Endodermal cell (in vitro differentiated cells): Measurements from ENCODE around the gene MAN2B1. TPM values are rescaled to one million over a fixed set of nuclear protein-coding genes. Genes with fewer than 3 reads are reported as not detected.

Experiments
- DNase-seq: peaks from one replicate; pipeline ENCODE4 v3.0.0-alpha.2; 2017
- H3K27ac ChIP-seq: 2 replicates; pipeline ENCODE4 v1.5.1; 2013; ENCODE audit warnings: mild to moderate bottlenecking, low read depth, low read length, moderate library complexity
- H3K27me3 ChIP-seq: 2 replicates; pipeline ENCODE4 v1.6.1; 2013; ENCODE audit warnings: mild to moderate bottlenecking, low read length, moderate library complexity; ENCODE audit not compliant: insufficient read depth, control insufficient read depth, poor library complexity, severe bottlenecking
- H3K36me3 ChIP-seq: 2 replicates; pipeline ENCODE4 v1.7.0; 2013; ENCODE audit warnings: mild to moderate bottlenecking, low read length, moderate library complexity; ENCODE audit not compliant: control insufficient read depth, insufficient read depth
- H3K4me1 ChIP-seq: one replicate; pipeline ENCODE4 v1.7.0; 2013; ENCODE audit warnings: low read length; ENCODE audit not compliant: control insufficient read depth, insufficient read depth
- H3K4me3 ChIP-seq: 2 replicates; pipeline ENCODE4 v1.5.1; 2013; ENCODE audit warnings: mild to moderate bottlenecking, low read length, moderate library complexity
- H3K9ac ChIP-seq: 2 replicates; pipeline ENCODE4 v1.6.1; 2013; ENCODE audit warnings: mild to moderate bottlenecking, low read length, moderate library complexity; ENCODE audit not compliant: poor library complexity, severe bottlenecking; ENCODE audit errors: extremely low read depth
- H3K9me3 ChIP-seq: 2 replicates; pipeline ENCODE4 v1.6.1; 2013; ENCODE audit warnings: mild to moderate bottlenecking, low read length, moderate library complexity; ENCODE audit not compliant: control insufficient read depth
- H3K27ac Mint-ChIP-seq: 2 replicates; pipeline ENCODE4 v1.8.0; 2020; ENCODE audit warnings: mixed read lengths
- H3K27me3 Mint-ChIP-seq: 2 replicates; pipeline ENCODE4 v1.8.0; 2021; ENCODE audit warnings: mild to moderate bottlenecking, mixed read lengths; ENCODE audit not compliant: insufficient read depth
- H3K36me3 Mint-ChIP-seq: 2 replicates; pipeline ENCODE4 v1.8.0; 2020; ENCODE audit warnings: low read depth, mixed read lengths
- H3K4me1 Mint-ChIP-seq: 2 replicates; pipeline ENCODE4 v1.8.0; 2020; ENCODE audit warnings: mixed read lengths
- H3K4me3 Mint-ChIP-seq: 2 replicates; pipeline ENCODE4 v1.8.0; 2020; ENCODE audit warnings: mild to moderate bottlenecking, moderate library complexity, mixed read lengths
- H3K9me3 Mint-ChIP-seq: 2 replicates; pipeline ENCODE4 v1.8.0; 2020; ENCODE audit warnings: mild to moderate bottlenecking, mixed read lengths
- WGBS, 2 experiments: methylation state at CpG; one replicate each; pipeline versions ENCODE4 v1.1.5 to v1.1.7; 2013; ENCODE audit warnings: missing lambda C conversion rate in 2 of 2, mixed read lengths in 1 of 2; ENCODE audit not compliant: insufficient coverage in 1 of 2, insufficient read length in 1 of 2; 5-methylcytosine and 5-hydroxymethylcytosine counted together
- total RNA-seq, 2 donors: library from RNA; stranded (reverse); fragmentation: NEBNext Ultra II Directional in 1 of 2; extraction: Animal tissue kit (Norgen Biotek cat#: 25700) in 1 of 2; gene quantifications; 2 replicates in 1 of 2; 3 replicates in 1 of 2; pipeline ENCODE4 v1.2.1, GENCODE V29; 2021
- TF ChIP-seq, protein P1 (sequence below): fragments of 200-600 bp; sonication (generic); conservative IDR thresholded peaks from 2 replicates; pipeline ENCODE4 v1.5.0; 2021; ENCODE audit warnings: antibody characterized with exemption, mild to moderate bottlenecking

MAN2B1 gene
- total RNA-seq, 2 donors from 2014 or later, result 101 to 113 TPM

GRCh38 chr19:12607631-12608030 lies 58.9 kb downstream of the MAN2B1 start:
- Histone ChIP-seq H3K4me3 (no peak overlapping the region), H3K36me3 (peaks cover 39% of the 10 kb centered on the region), H3K4me1 (no peaks in the 10 kb centered on the region), H3K9ac (no peak overlapping the region), H3K27ac (no peak overlapping the region), H3K27me3 (no peaks in the 10 kb centered on the region), H3K9me3 (no peaks in the 10 kb centered on the region)
- no peaks in the 10 kb centered on the region for H3K27me3 Mint-ChIP-seq
- H3K9me3 Mint-ChIP-seq, result no peaks in the 10 kb centered on the region
- TF ChIP-seq, protein P1, sequence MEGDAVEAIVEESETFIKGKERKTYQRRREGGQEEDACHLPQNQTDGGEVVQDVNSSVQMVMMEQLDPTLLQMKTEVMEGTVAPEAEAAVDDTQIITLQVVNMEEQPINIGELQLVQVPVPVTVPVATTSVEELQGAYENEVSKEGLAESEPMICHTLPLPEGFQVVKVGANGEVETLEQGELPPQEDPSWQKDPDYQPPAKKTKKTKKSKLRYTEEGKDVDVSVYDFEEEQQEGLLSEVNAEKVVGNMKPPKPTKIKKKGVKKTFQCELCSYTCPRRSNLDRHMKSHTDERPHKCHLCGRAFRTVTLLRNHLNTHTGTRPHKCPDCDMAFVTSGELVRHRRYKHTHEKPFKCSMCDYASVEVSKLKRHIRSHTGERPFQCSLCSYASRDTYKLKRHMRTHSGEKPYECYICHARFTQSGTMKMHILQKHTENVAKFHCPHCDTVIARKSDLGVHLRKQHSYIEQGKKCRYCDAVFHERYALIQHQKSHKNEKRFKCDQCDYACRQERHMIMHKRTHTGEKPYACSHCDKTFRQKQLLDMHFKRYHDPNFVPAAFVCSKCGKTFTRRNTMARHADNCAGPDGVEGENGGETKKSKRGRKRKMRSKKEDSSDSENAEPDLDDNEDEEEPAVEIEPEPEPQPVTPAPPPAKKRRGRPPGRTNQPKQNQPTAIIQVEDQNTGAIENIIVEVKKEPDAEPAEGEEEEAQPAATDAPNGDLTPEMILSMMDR, result no peak
- H3K4me3 Mint-ChIP-seq, result no peak overlapping the region
- WGBS, 2 experiments, result 92 to 97% methylated on average over 3 of the region's 3 CpGs
- H3K4me1 Mint-ChIP-seq, result peaks cover 2% of the 10 kb centered on the region
- H3K36me3 Mint-ChIP-seq, result peaks cover 33% of the 10 kb centered on the region
- DNase-seq, result no peak
- no peak overlapping the region for H3K27ac Mint-ChIP-seq

DNA sequence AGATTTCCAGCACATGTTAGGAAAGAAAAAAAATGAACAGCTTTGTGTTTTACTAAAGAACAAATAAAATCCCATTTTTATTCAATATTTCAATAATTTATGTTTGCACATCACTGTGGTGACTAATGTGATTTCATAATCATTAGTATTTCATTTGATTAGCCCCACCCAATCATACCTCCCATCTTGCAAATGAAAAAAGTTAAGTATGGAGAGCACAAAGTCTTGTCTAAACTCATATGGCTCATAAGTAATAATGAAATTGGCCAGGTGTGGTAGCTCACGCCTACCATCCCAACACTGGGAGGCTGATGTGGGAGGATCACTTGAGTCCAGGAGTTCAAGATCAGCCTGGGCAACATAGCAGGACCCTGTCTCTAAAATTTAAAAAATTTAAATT lies 59.7 kb downstream of the MAN2B1 start:
- H3K4me3 Mint-ChIP-seq, result no peak overlapping the region
- no peak overlapping the region for H3K27ac Mint-ChIP-seq
- H3K36me3 ChIP-seq, result peaks cover 39% of the 10 kb centered on the region
- no peaks in the 10 kb centered on the region for H3K27me3 Mint-ChIP-seq
- 92 to 100% methylated on average over 1 of the region's 1 CpG for WGBS, 2 experiments
- no peaks in the 10 kb centered on the region for H3K4me1 ChIP-seq
- TF ChIP-seq, protein P1, result no peak
- no peaks in the 10 kb centered on the region for H3K9me3 Mint-ChIP-seq
- H3K4me1 Mint-ChIP-seq, result peaks cover 2% of the 10 kb centered on the region
- H3K36me3 Mint-ChIP-seq, result peaks cover 37% of the 10 kb centered on the region
- H3K4me3 ChIP-seq, result no peak overlapping the region
- no peak for DNase-seq
- H3K27ac ChIP-seq, result no peak overlapping the region
- no peaks in the 10 kb centered on the region for H3K9me3 ChIP-seq
- no peaks in the 10 kb centered on the region for H3K27me3 ChIP-seq
- no peak overlapping the region for H3K9ac ChIP-seq

- Histone ChIP-seq H3K27me3 (no peaks in the 10 kb centered on the region), H3K27ac (no peak overlapping the region), H3K36me3 (peaks cover 36% of the 10 kb centered on the region), H3K9ac (no peak overlapping the region), H3K4me1 (no peaks in the 10 kb centered on the region), H3K9me3 (no peaks in the 10 kb centered on the region), H3K4me3 (no peak overlapping the region)
- DNase-seq, result no peak
- Mint-ChIP-seq H3K36me3 (peaks cover 48% of the 10 kb centered on the region), H3K27ac (no peak overlapping the region), H3K27me3 (no peaks in the 10 kb centered on the region), H3K9me3 (no peaks in the 10 kb centered on the region), H3K4me1 (no peaks in the 10 kb centered on the region), H3K4me3 (no peak overlapping the region)
- 100% methylated on average over 1 of the region's 1 CpG for WGBS, 2 experiments
- TF ChIP-seq, protein P1, result no peak
Measured at GRCh38 chr19:12603714-12604113, 62.8 kb downstream of the MAN2B1 start.
